GM19328 (cell line): ENCODE results near the gene ACTN1.
"Not testable (repeated sequence)": the region's sequence is repeated elsewhere in the genome, so short reads cannot be mapped to it uniquely, and the experiment has no call there.

Source experiments
- ATAC-seq: cut with Tn5 transposase; IDR thresholded peaks from one replicate; pipeline ENCODE4 v1.9.1; 2021; ENCODE audit warnings: mild to moderate bottlenecking, moderate library complexity; ENCODE audit not compliant: unreplicated experiment

Gene ACTN1

DNA sequence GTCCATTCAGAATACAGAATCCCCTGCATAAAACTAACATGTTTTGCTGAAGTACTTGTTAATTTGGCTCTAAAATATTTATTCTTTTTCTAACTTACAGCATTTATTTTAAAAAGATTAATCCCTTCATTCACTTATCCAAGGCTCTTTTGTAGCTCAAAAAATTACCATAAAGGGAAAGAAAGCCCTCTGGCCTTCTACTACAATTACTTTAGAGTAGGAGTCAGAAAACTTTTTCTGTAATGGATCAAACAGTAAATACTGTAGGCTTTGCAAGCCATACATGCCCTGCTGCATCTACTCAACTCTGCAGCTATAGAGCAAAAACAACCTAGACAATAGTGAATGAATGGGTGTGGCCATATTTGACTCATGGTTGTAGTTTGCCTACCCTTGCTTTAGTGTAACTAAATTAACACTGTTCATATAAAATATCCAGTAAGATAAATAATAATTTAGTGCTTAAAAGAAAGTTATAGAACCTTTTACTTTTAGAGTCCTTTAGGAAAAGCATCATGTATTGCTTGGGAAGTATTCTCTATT, 112.0 kb downstream of the ACTN1 start:
- ATAC-seq = no peak

DNA sequence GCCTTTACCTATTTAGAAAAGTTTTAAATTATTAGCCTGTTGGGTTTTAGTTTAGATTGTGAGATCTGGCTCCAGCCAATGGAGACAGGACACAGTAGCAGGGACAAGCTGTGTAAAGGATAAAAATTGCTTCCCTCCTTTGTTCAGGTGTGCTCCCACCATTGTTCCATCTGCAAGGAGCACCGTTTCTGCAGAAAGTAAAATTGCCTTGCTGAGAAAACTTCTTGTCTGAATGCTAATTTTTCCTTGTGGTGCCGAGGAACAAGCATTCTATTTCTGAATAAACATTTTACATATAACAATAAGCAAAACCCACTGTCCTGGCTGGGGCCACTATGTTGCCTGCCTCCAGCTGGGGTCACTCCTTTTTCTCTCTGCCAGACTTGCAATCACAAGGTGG, 113.6 kb downstream of the ACTN1 start:
- no peak for ATAC-seq

DNA sequence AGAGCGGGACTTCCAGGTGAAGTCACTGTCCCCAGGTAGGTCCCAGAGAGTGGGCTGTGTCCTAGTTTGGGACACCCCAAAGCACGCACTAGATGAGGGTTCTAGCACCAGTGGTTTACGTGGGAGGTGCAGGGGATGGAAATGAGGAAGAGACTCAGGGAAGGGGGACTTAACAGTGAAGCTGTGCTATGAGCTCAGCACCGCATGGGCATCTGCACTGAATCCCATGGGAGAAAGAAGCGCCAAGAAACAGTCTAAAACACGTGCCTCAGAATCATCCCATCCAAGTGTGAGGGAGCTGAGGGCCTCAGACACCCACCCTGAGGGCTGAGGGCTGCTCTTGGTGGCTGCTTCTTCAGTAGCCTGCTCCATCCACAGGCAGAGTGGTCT, 114.7 kb downstream of the ACTN1 start:
- no peak for ATAC-seq

DNA sequence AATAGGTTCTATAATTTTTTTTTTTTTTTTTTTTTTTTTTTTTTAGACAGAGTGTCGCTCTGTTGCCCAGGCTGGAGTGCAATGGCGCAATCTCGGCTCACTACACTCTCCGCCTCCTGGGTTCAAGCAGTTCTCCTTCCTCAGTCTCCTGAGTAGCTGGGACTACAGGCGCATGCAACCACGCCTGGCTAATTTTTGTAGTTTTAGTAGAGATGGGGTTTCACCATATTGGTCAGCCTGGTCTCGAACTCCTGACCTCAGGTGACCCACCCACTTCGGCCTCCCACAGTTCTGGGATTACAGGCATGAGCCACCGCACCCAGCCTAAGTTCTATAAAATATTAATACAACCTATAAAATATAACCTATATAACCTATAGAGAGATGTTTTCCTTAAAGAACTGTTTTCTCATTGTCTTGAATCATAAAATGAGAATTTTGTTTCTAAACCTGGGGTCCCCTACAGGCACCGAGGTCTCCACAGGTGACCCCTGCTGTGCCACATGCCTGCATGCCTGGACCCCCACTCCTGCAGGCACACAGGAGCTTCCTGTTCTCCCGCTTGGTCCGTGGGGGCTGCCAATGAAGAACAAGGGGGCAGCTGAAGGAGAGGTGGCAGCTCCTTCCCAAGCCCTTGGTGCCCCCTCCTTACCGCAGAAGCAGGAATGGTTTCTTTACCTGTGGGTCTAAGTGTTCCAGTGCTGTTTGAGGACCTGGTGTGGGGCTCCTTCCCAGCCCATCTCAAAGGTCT, 115.3 kb downstream of the ACTN1 start:
- ATAC-seq = no peak

DNA sequence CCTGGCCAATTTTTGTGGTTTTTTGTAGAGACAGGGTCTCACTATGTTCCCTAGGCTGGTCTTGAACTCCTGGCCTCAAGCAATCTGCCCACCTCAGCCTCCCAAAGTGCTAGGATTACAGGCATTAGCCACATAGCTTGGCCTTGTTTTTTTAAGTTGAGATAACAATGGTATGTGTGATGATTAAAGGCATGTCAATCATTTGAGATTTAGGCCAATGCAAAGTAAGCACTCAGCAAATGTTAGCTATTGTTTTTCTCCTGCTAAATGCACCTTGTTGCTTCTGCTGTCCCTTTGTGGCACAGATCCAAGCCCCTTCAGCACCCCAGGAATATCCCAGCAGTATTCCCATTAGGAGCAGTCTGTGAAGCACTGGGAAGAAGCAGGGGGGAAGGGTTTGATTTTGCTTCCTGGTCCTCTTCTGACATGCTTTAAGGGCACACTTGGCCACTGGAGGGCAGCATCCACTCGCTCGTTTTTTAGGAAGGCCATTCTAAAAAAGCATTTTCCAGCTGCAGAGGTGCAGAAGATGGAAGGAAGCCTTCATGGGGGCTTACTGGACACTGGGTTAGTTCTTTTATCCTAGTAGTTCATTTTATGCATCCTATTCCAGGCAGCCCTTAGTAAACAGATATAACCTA, 116.0 kb downstream of the ACTN1 start:
- no peak for ATAC-seq

DNA sequence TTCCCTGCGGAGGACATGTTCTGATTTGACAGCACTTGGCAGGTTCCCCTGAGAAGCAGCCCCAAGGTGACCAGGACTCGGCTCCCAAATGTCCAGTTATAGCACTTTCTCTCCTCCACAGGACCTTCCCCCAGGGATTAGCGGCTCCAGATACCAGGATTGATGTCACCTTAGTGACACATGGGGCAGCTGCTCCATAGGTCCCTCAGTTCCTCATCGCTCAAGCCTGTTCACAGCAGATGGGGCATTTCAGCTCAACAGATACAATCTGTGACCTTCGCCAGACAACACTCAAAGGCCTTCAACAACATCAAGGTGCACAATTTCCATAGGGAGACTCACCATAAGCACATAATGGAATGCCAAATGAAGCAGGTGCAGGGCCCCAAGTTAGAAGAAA, 118.3 kb downstream of the ACTN1 start:
- no peak for ATAC-seq

DNA sequence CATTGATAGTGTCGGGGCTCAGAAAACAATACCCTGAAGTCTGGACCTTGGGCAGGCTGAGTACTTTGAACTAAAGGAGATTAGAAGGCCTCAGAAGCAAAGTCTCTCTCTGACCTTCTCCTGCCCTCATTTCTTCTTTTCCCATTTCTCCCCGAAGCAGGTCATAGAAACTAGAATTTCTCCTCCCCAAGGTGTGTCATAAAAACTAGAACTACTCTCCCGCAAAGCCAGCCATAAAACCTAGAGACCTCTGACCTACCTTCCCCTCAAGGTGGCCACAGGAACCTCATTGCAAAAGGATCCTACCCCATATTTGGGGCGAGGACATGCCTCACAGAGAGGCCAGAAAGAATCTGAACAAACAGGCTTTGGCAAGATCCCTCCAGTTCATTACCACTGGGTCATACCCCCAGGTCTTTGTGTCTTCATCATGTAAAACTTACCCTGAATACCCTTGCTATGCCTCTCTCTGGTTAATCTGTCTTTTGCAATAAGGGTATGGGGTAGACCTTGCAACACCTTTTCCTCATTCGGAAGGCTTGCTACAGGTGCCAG, 121.5 kb downstream of the ACTN1 start:
- no peak for ATAC-seq

DNA sequence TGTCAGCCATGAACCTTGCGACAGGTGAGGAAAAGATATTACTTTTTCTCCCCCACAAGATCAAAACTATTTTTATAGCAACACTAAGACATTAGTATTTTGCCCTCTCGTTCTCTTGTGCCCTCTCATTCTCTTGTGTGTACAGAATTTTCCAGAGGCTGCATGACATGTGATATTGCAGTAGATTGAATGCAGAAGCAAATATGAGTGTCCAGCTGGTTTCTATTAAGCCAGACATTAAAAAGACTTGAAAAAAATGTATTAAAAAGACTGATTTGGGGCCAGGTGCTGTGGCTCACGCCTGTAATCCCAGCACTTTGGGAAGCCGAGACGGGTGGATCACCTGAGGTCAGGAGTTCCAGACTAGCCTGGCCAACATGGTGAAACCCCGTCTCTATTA, 122.5 kb downstream of the ACTN1 start:
- ATAC-seq = no peak

DNA sequence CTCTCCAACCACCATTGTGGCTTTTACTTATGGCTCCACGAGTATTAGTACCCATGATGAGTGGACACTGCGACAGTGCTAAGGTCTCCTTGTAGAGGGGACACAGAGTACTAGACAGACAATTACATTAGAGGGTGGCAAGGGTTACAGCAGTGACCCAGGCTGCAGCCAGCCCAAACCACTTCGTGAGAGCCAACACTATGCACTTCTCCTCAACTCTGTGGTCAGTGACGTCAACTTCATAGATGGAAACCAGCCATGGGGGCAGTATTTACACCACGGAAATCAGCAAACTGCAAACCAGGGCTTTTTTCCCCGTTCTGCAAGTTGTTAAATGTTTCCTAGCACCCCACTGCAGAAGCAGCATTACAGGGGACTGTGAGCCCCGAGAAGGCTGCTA, 124.7 kb downstream of the ACTN1 start:
- ATAC-seq = no peak

DNA sequence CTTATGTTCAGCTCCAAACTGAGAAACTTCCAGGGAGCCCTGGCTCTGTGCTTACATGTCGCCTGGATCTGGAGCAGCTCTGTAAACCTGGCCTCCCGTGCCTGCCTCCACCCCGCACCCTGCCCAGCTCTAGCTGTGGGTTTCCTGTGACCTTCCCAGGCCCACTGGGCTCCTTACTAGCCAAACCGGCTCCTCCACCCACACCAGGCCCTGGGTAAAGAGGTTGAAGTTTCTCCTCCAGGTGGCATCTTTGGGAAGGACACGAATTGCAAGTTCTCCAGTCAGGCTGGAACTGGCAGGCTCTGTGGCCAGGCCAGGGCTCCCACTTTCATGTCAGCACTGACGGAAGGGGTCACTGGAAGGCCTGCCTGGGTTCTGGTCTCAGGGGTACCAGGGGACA, 125.4 kb downstream of the ACTN1 start:
- no peak for ATAC-seq

DNA sequence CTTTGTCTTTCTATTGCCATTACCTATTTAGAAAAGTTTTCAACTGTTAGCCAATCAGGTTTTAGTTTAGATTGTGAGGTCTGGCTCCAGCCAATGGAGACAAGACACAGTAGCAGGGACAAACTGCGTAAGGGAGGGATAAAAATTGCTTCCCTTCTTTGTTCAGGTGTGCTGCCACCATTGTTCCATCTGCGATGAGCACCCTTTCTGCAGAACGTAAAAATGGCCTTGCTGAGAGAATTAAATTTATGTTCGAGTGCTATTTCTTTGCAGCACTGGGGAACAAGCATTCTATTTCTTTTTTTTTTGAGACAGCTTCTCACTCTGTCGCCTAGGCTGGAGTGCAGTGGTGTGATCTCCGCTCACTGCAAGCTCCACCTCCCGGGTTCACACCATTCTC, 126.6 kb downstream of the ACTN1 start:
- not testable (repeated sequence) for ATAC-seq

DNA sequence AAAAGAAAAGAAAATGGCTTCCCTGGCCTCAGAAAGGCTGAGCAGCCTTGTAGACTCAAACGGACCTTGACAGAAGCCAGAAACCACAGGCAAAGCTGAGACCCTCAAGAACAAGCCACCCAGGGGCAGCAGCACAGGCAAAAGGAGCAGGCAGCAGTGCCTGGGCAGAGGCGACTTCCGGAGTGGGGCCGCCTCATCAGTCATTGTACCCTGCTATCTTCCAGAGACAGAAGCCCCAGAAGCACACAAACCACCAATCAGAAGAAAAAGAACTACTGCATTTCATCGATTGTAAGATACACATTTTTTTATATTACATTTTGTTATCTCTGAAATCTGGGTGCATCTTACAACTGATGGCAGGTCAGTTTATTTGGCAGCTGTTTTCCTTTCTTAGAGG, 128.0 kb downstream of the ACTN1 start:
- ATAC-seq = no peak

DNA sequence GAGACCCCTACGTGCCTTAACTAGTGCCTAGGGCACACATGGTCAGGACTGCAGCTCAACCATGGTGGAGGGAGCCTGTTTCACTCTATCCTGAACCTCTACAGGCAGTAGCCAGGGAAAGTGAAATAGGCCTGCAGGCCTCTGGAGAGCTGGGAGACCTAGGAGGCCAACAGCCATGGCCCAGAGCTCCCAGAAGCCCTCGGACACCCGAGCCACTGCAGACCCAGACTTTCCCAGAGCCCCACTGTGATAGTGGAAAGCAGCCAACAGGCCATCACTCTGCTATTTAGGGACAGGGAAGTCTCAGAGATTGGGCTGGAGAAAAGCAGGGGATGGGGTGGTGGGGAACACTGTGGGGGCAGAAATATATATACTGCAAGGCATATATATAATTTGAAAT, 129.7 kb downstream of the ACTN1 start:
- no peak for ATAC-seq

DNA sequence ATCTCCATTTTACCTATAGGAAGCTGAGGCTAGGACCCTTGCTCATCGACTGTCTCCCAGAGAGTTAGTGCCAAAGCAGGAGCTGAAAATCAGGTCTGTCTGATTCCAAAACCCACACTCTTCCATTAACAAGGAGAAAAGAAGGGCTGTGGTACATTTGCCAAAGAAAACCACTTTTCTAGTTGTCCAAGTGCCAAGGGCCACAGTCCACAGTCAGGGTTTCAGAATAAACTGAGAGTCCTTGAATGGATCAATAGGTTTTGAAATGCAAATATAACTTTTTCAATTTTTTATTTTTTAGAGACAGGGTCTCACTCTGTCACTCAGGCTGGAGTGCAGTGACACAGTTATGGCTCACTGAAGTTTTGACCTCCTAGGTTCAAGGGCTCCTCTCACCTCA, 130.8 kb downstream of the ACTN1 start:
- no peak for ATAC-seq

DNA sequence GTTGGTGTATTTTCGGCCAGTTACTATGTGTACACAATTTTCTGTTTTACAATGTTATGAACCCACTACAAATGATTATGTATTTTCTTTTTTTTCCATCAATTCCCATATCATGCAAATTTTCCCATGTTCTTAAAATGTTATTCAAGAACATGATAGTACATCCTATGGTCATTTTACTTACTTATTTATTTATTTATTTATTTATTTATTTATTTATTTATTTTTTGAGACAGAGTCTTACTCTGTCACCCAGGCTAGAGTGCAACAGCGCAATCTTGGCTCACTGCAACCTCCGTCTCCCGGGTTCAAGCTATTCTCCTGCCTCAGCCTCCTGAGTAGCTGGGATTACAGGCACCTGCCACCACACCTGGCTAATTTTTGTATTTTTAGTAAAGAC, 131.5 kb downstream of the ACTN1 start:
- not testable (repeated sequence) for ATAC-seq

DNA sequence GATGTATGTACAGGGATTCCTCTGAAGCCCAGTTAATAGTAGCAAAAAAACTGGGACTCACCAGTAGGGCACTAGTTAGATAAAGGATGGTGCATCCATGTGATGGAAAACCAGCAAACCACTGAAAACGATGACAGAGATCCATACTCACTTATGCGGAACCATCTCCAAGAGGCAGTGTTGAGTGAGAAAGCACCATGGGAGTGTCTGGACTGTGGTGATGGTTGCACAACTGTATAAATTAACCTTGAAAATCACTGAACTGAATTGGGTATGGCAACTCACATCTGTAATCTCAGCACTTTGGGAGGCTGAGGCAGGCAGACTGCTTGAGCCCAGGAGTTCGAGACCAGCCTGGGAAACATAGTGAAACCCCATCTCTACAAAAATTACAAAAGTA, 132.6 kb downstream of the ACTN1 start:
- ATAC-seq = no peak

DNA sequence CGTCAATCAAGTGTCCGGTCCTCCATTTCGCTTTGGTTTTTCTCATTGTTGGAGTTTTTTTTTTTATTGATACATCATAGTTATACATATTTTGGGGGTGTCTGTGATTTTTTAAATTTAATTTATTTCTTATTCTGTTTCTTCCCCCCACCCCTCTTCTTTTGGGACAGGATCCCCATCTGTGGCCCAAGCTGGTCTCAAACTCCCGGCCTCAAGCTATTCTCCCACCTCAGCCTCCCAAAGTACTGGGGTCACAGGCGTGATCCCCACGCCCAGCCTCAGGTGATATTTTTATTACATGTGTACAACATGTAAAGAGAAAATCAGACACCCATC, 134.9 kb downstream of the ACTN1 start:
- no peak for ATAC-seq

DNA sequence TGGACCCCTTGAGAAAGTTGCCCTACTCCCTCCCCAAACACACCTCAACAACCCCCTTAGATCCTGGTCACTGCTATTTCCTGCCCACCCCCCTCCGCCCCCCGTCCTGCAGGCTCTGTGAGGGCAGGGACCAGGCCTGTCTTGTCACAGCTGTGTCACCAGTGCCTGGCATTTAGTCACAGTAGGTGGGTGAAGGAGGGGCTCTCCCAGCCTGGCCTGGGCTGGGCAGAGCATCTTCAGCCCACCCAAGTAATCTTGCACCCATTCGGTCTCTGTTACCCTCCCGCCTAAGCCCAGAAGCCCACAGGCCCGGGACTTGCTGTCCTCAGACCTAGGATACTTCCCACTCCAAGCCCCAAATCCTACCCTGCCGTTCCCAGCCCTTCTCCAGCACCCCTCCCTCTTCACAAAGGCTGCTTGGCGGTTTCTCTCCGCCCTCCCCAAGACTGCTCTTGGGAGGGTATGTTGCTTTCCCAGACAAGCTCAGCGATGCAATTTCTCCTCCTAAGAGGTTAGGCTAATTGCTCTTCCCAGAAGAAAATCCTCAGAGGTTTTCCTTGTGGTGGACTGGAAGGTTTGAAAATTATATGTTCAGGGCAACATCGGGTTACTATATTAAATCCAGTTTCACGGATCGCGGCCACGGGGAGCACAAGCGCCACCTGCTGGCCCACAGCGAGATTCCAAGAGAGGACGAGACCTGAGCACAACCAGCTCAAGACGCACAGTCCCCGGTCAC, 135.5 kb downstream of the ACTN1 start:
- ATAC-seq = no peak

DNA sequence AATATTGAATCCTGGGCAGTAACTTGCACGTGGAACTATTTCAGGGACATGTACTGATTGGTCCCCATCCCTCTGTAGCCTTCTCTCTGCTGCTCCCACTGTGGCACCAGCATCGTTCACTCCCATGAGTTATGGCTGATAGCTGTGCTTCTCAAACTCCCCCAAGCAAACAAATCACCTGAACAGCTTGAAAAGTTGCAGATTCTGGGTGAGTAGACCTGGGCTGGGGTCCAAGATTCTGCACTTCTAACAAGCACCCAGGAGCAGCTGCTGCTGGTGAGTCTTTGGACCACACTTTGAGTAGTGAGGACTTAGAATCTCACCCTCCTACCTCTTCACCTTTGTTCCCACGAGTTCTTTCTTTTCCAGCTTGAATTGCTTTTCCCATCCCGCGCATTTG, 136.8 kb downstream of the ACTN1 start:
- no peak for ATAC-seq

DNA sequence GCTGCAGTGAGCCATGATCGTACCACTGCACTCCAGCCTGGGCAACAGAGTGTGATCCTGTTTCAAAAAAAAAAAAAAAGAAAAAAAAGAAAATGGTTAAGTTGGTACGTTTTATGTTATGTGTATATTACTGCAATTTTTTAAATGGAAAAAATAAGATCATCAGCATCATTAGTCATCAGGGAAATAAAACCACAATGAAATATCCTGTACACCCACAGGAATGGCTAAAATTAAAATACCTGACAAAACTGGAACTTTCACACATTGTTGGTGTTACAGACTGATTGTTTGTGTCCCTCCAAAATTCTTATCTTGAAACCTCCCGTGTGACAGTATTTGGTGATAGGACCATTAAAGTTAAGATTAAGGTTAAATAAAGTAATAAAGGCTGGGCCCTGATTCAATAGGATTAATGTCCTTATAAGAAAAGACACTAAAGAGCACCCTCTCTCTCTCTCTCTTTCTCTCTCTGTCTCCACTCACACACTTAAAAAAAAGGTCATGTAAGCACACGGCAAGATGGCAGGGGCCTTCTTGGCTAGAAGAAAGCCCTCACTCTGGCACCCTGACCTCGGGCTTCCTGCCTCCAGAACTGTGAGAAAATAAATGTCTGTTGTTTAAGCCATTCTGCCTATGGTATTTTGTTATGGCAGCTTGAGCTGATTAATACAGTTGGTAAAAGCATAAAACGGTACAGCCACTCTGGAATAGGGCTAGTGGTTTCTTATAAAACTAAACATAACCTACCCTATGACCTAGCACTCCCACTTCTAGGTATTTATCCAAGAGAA, 137.9 kb downstream of the ACTN1 start:
- ATAC-seq = no peak

DNA sequence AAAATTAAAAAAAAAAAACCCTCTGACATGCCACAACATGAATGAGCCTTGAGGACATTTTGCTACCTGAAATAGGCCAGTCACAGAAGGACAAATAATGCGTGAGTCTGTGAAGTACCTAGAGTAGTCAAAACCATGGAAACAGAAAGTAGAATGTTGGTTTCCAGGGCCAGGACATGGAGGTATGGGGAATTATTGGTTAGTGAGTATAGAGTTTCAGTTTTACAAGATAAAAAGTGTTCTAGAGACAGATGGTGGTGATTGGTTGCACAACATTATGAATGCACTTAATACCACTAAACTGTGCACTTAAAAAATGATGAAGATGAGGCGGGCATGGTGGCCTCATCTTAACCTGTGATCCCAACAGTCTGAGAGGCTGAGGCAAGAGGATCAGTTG, 138.6 kb downstream of the ACTN1 start:
- ATAC-seq = no peak
